ENCODE measurements around the gene TNXB. TPM values are rescaled to one million over a fixed set of nuclear protein-coding genes. Genes with fewer than 3 reads are reported as not detected.
"Not testable (repeated sequence)": the region's sequence is repeated elsewhere in the genome, so short reads cannot be mapped to it uniquely, and the experiment has no call there.

TNXB gene
- total RNA-seq, 1 experiment from 2014 or later: 1.8 TPM

DNA sequence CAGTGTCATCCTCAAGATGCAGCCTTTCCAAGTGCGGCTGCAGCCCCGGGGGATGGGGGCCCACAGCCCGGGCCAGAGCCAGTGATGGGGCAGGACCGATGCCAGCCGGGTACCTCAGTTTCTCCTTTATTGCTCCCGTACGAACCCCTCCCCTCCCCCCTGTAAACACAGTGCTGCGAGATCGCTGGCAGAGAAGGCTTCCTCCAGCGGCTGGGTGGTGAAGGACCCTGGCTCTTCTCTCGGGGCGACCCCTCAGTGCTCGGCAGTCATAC is 68.2 kb downstream of the TNXB start:
- intact Hi-C loops (cut with micrococcal nuclease; ENCODE audit: unreplicated experiment); H3K27ac ChIP-seq (ENCODE audit: low read length); CTCF ChIA-PET; DNase-seq (ENCODE audit: low read depth, low spot score); H3K36me3 ChIP-seq (ENCODE audit: control insufficient read depth, insufficient read depth, low read length); H3K27me3 ChIP-seq (ENCODE audit: control insufficient read depth, insufficient read depth, low read length); in situ Hi-C loops (cut with HindIII; ENCODE audit: low pct_unique_long_range_greater_than_20kb, low sequenced_read_pairs); H3K9me3 ChIP-seq (ENCODE audit: control insufficient read depth, insufficient read depth, low read depth, low read length); BruUV-seq (replicated peaks); H3K4me1 ChIP-seq (ENCODE audit: control insufficient read depth, insufficient read depth, low read length); POLR2A ChIA-PET; H3K4me3 ChIP-seq (ENCODE audit: low read depth in 2 of 2, low read length in 2 of 2); ATAC-seq: not testable (repeated sequence)

GRCh38 chr6:32040299-32041049 is 68.7 kb downstream of the TNXB start:
- POLR2A ChIA-PET; intact Hi-C loops (cut with micrococcal nuclease; ENCODE audit: unreplicated experiment); DNase-seq (ENCODE audit: low read depth, low spot score); H3K27me3 ChIP-seq (ENCODE audit: control insufficient read depth, insufficient read depth, low read length); H3K9me3 ChIP-seq (ENCODE audit: control insufficient read depth, insufficient read depth, low read depth, low read length); BruUV-seq (replicated peaks); in situ Hi-C loops (cut with HindIII; ENCODE audit: low pct_unique_long_range_greater_than_20kb, low sequenced_read_pairs); H3K4me3 ChIP-seq (ENCODE audit: low read depth in 2 of 2, low read length in 2 of 2); H3K4me1 ChIP-seq (ENCODE audit: control insufficient read depth, insufficient read depth, low read length); CTCF ChIA-PET; H3K27ac ChIP-seq (ENCODE audit: low read length); H3K36me3 ChIP-seq (ENCODE audit: control insufficient read depth, insufficient read depth, low read length): not testable (repeated sequence)
- 0 out of 2 replicates have a peak, but pooled peaks have one; percentile 3 for ATAC-seq

- H3K4me3 ChIP-seq (ENCODE audit: low read depth in 2 of 2, low read length in 2 of 2); POLR2A ChIA-PET; H3K4me1 ChIP-seq (ENCODE audit: control insufficient read depth, insufficient read depth, low read length); H3K9me3 ChIP-seq (ENCODE audit: control insufficient read depth, insufficient read depth, low read depth, low read length); H3K36me3 ChIP-seq (ENCODE audit: control insufficient read depth, insufficient read depth, low read length); in situ Hi-C loops (cut with HindIII; ENCODE audit: low pct_unique_long_range_greater_than_20kb, low sequenced_read_pairs); H3K27ac ChIP-seq (ENCODE audit: low read length); DNase-seq (ENCODE audit: low read depth, low spot score); CTCF ChIA-PET; H3K27me3 ChIP-seq (ENCODE audit: control insufficient read depth, insufficient read depth, low read length); BruUV-seq (replicated peaks); intact Hi-C loops (cut with micrococcal nuclease; ENCODE audit: unreplicated experiment): not testable (repeated sequence)
- 0 out of 2 replicates have a peak, but pooled peaks have one; percentile 5 for ATAC-seq
Measured at GRCh38 chr6:32039321-32040274, 69.5 kb downstream of the TNXB start.

DNA sequence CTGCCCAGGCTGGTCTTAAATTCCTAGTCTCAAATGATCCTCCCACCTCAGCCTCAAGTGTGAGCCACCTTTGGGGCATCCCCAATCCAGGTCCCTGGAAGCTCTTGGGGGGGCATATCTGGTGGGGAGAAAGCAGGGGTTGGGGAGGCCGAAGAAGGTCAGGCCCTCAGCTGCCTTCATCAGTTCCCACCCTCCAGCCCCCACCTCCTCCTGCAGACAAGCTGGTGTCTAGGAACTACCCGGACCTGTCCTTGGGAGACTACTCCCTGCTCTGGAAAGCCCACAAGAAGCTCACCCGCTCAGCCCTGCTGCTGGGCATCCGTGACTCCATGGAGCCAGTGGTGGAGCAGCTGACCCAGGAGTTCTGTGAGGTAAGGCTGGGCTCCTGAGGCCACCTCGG is 70.3 kb downstream of the TNXB start:
- H3K27me3 ChIP-seq (ENCODE audit: control insufficient read depth, insufficient read depth, low read length); in situ Hi-C loops (cut with HindIII; ENCODE audit: low pct_unique_long_range_greater_than_20kb, low sequenced_read_pairs); intact Hi-C loops (cut with micrococcal nuclease; ENCODE audit: unreplicated experiment); H3K27ac ChIP-seq (ENCODE audit: low read length); ATAC-seq; BruUV-seq (replicated peaks); POLR2A ChIA-PET; H3K4me3 ChIP-seq (ENCODE audit: low read depth in 2 of 2, low read length in 2 of 2); H3K9me3 ChIP-seq (ENCODE audit: control insufficient read depth, insufficient read depth, low read depth, low read length); CTCF ChIA-PET; H3K36me3 ChIP-seq (ENCODE audit: control insufficient read depth, insufficient read depth, low read length); DNase-seq (ENCODE audit: low read depth, low spot score); H3K4me1 ChIP-seq (ENCODE audit: control insufficient read depth, insufficient read depth, low read length): not testable (repeated sequence)

DNA sequence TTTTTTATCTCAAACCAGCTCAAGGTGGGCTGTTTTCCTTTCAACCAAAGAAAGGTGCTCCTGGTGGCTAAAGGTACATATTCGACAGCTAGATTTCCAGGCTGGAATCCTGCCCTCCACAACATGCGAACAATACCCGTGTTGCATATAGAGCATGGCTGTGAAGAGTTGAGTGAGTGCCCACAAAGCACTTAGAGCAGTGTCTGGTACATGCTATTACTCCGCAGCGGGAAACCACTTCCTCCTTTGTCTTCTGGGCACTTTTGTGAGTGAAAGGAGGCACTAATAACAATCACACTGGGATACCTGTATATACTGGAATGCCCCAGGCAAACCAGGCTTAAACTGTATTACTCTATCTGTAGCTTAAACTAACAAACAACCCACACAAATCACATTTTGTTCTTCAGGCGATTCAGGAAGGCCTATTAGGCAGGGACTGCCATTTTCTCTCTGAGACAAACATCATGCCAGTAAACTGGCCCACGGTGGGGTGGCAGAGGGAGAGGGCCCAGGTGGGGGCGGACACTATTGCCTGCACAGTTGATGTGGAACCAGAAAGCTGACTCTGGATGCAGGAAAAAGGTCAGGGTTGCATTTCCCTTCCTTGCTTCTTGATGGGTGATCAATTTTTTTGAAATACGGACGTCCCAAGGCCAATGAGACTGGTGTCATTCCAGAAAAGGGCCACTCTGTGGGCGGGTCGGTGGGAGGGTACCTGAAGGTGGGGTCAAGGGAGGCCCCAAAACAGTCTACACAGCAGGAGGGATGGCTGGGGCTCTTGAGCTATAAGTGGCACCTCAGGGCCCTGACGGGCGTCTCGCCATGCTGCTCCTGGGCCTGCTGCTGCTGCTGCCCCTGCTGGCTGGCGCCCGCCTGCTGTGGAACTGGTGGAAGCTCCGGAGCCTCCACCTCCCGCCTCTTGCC is 71.3 kb downstream of the TNXB start, which contains the start of gene CYP21A2:
CYP21A2 (plus strand) TSS at position 818 of the 927 bp plus-strand sequence; CDS start at position 826, 8 bp downstream.
- H3K9me3 ChIP-seq (ENCODE audit: control insufficient read depth, insufficient read depth, low read depth, low read length); intact Hi-C loops (cut with micrococcal nuclease; ENCODE audit: unreplicated experiment); H3K27ac ChIP-seq (ENCODE audit: low read length); H3K36me3 ChIP-seq (ENCODE audit: control insufficient read depth, insufficient read depth, low read length); CTCF ChIA-PET; H3K27me3 ChIP-seq (ENCODE audit: control insufficient read depth, insufficient read depth, low read length); ATAC-seq; DNase-seq (ENCODE audit: low read depth, low spot score); BruUV-seq (replicated peaks); in situ Hi-C loops (cut with HindIII; ENCODE audit: low pct_unique_long_range_greater_than_20kb, low sequenced_read_pairs); H3K4me3 ChIP-seq (ENCODE audit: low read depth in 2 of 2, low read length in 2 of 2); POLR2A ChIA-PET; H3K4me1 ChIP-seq (ENCODE audit: control insufficient read depth, insufficient read depth, low read length): not testable (repeated sequence)

DNA sequence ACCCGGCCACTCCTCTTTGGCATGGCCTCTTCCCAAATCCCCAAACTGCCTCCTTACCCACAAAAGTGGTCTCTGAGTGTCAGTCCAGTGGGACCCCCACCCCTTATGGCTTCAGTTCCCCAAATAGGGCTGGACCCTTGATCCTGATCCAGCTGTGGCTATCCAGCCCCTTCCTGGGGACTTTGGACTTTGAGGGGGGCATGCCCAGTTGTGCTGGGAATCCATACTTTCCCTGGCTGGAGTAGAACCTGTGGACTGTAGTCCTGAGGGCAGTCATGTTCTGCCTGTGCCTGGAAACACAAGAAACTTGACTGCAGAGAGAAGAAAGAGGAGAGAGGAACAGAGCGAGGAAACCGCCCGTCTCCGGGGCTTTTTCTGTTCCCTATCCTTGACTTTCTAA is 72.0 kb downstream of the TNXB start:
- H3K4me3 ChIP-seq (ENCODE audit: low read depth in 2 of 2, low read length in 2 of 2); in situ Hi-C loops (cut with HindIII; ENCODE audit: low pct_unique_long_range_greater_than_20kb, low sequenced_read_pairs); CTCF ChIA-PET; BruUV-seq (replicated peaks); H3K9me3 ChIP-seq (ENCODE audit: control insufficient read depth, insufficient read depth, low read depth, low read length); DNase-seq (ENCODE audit: low read depth, low spot score); intact Hi-C loops (cut with micrococcal nuclease; ENCODE audit: unreplicated experiment); H3K4me1 ChIP-seq (ENCODE audit: control insufficient read depth, insufficient read depth, low read length); H3K27me3 ChIP-seq (ENCODE audit: control insufficient read depth, insufficient read depth, low read length); H3K27ac ChIP-seq (ENCODE audit: low read length); H3K36me3 ChIP-seq (ENCODE audit: control insufficient read depth, insufficient read depth, low read length); ATAC-seq; POLR2A ChIA-PET: not testable (repeated sequence)
